Stimulated activated CD8-positive, alpha-beta memory T cell treated with anti-CD3 and anti-CD28 coated beads, Interleukin-4, amount 100 ng/mL, for 48 hours (primary cell): ENCODE data around the gene WDR27.
"Not testable (repeated sequence)": the region's sequence is repeated elsewhere in the genome, so short reads cannot be mapped to it uniquely, and the experiment has no call there.

ENCODE experiments used
- DNase-seq: peaks from one replicate; pipeline ENCODE4 v3.0.0-alpha.2; 2020

Gene WDR27

DNA sequence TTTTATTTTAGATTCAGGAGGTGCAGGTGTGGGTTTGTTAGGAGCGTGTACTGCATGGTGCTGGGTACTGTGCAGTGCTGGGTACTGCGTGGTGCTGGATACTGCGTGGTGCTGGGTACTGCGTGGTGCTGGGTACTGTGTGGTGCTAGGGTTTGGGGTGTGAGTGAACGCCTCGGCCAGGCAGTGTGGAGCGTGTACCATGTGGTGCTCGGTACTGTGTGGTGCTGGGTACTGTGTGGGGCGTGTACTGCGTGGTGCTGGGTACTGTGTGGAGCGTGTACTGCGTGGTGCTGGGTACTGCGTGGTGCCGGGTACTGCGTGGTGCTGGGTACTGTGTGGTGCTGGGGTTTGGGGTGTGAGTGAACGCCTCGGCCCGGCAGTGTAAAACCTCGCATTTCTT is 62.9 kb downstream of the WDR27 start:
- DNase-seq: no peak

DNA sequence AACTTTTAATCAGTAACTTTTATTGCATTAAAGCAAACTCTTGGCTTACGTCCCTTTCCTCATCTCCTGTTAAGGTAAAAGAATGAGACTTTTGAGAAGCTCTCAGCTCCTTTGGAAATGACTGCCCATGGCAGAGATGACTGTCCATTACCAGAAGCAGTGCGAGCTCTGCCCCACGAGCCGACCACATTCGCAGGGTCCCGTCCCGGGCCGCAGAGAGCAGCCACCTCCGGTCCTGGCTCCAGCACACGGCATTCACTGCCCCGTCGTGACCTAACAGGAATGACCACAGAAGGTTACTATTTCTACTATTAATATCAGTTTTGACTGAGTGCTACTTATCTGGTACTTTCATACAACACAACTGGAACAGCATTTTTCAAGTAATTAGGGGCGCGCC is 63.4 kb downstream of the WDR27 start:
- DNase-seq: no peak

DNA sequence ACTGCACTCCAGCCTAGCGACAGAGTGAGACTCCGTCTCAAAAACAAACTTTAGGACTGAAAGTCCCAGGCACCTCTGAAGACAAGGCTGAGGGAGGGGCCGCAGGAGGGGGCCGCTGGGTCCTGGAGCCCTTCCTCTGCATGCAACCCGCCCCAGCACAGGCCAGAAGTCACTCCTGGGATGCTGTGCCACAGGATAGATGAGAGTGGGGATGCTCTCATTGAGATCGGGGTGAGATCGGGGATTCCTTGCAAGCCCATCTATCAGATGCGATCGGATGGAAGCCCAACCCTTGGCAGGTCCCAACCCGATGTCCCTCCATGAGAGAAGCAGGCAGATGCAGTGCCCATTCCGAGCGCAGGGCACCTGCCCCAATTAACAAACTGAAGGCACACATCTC is 66.5 kb downstream of the WDR27 start:
- DNase-seq: no peak

DNA sequence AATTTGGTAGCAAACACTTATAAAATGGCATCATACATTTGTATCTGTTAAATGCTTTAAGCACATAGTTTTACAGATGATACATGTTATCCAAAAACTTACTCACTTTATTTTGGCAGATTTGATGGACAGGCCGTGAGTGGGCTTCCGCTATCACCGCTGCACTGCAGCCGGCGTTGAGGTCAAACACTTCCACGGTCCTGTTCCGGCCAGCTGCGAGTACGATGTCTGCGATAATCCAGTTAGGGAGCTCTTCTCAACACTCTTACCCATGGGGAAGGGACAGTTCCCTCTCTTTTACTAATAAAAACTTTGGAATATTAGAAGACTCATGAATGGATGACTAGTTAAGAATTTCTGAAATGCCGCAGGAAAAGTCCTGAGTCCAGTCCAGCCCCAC is 69.0 kb downstream of the WDR27 start:
- no peak for DNase-seq

DNA sequence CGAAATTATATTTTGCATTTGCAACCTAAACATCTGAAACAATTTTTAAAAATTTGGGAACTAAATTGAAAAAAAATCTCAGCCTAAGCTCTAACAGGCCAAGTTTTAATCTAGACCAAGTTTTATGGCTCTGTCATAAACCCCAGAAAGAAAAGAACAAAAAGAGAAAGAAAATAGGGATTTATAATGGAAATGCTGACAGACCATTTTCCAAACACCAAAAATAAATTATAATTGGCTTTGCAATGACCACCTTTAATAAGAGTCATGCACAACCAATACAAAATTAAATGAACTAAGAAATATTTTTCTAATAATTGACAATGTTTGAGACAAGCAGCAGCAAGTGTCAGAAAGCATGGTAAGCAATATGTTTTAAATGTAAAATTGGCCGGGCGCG is 72.6 kb downstream of the WDR27 start:
- no peak for DNase-seq

DNA sequence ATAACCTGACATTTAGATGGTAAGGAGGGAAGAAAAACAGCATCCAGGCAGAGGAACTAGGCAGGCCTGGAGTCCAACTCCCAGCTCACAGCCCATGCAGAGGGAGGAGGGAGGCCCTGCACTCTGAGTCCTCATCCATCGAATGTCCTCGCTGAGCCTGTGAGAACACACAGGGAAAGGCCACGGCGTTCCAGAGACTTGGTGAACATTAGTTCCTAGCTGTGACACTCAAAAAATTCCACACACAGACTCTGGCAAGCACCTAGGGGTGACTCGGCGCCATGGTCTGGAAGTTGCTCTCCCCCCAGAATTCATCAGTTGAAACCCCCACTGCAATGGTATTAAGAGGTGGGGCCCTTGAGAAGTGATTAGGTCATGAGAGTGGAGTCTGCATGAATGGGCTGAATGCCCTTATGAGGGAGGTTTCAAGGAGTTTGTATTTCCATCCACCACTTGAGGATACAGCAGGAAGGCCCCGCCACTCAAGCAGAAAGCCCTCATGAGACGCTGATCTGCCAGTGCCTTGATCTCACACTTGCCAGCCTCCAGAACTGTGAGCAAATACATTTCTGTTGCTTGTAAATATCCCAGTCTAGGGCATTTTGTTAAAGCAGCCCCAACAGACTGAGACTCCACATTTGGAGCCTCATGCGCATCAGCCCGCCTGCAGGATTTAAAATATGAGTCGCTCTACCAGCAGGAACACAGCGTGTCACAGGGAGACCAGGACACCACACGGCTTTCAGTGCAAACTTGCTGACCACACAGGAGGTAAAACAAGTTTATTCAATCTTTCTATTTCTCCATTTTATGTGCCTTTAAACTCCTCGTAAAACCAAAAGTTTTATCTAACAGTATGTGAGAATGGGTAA is 73.9 kb downstream of the WDR27 start:
- no peak for DNase-seq

DNA sequence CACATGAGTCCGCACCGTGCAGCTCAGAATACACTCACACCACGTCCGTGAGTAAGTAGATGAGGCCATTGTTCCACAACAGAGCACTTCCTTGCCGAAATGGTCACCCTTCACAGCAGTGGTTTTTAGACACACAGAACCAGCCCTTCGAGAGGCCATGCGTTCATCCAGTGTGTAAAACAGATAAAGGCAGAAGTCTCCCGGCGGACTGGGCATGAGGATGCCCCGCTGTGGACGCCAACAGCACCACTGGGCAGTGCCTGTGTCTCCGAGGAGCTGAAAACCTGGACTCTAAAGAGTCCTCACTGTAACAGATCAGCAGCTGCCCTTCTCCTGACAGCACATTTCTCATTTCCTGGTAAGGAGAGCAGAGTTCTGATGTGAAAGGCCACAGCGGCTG is 75.2 kb downstream of the WDR27 start:
- DNase-seq: no peak

DNA sequence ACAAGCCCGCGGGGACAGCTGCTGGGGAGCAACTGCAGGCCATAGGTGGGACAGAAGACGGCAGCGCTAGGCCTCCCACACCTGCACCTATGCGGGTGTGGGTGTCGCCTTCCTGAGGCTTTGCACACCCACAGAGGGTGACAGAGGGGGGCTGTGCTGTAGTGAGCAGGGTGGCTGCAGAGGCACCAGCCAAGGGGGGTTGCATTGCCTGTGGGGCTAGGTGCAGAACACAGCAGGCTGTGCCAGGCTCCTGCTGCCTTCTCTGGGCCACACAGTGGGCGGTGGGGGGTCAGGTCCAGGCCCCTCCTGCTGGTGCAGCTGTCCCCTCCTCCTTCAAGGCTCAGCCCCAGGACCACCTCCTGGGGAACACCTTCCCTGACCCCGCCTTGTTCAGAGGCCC is 75.7 kb downstream of the WDR27 start:
- DNase-seq: no peak

DNA sequence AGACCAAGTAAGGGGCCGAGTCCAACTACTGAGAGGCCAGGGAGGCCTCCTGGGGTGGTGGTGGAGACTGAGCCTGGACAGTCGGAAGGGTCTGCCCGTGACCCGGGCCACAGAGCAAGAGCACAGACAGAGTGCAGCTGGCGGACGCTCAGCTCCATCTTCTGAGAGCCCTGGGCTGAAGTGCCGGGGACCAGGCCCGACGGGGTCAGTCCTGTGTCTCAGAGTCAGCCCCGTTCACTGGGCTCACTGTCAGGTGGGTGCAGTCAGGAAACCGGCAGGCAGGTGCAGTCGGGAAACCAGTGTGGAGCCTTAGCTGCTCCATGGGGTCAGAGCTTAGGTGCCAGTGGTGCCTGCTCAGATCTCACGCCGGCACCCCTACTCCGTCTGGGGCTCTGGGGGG is 76.5 kb downstream of the WDR27 start:
- DNase-seq: no peak

DNA sequence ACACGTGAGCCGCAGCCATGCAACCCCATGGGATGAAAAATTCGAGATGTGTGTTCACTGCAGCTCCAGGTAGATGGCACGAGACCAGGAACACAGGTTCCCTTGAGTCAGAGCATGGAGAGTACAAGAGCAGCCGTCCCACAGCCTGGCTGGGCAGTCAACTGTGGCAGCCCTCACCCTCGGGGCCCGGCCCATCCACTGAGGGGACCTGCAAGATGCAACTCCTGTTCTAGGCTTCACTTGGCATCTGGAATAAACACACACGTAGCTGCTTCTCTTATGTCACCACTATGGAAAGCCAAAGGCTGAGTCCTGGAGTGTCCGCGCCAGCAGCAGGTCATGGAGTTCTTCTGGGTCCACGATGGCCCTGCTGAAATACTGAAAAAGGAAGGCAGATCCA is 77.0 kb downstream of the WDR27 start:
- DNase-seq: no peak

DNA sequence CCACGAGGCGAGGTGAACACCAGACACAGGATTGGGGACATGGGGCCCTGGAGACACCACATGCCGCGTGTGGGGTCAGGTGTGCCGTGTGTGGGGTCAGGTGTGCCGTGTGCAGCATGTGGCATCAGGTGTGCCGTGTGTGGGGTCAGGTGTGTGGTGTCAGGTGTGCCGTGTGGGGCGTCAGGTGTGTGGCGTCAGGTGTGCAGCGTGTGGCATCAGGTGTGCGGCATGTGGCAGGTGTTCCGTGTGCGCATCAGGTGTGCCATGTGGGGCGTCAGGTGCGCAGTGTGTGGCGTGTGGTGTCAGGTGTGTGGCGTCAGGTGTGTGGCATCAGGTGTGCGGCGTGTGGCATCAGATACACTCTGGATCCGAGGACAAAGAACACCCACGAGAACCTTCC is 77.9 kb downstream of the WDR27 start:
- DNase-seq: no peak

DNA sequence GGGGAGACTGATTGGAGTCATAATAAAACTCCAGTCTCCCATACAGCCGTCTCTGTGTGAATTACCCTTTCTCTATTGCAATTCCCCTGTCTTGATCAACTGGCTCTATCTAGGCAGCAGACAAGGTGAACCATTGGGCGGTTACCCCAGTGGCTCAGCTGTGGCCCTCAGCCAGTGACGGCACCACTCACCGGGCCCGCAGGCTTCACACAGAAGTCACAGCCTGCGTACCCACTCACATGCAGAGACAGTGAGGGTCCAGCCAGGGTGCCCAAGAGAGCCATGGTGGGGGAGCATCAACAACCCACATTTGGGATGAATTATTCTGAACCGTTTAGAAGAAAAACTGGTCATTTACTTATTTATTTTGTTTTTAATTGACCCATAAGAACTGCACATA is 78.5 kb downstream of the WDR27 start:
- DNase-seq: no peak

DNA sequence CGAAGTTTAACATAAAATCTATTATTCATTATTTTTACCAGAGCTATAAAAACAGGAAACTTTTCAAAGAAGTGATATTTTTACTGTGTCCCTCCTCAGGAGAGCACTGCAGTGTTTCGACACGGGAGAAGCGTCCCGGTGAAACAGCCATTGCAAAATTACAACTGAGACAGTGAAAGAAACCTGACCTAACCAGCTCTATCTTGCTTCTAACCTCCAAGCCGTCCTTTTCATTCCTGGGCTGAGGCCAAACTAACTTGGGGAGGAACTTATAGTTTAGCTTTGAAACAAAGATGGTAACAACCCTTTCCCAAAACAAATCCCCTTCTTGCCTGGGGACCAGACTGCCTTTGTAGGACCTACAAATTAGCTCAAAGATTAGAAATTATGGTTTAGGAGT is 79.2 kb downstream of the WDR27 start:
- DNase-seq: no peak

DNA sequence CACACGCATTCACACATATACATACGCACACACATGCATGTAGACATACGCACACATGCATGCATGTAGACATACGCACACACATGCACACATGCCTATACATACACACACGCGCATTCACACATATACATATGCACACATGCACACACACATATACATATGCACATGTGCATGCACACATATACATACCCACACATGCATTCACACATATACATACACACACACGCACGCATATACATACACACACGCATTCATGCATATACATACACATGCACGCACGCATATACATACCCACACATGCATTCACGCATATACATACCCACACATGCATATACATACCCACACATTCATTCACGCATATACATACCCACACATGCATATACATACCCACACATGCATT is 80.5 kb downstream of the WDR27 start:
- DNase-seq: no peak

DNA sequence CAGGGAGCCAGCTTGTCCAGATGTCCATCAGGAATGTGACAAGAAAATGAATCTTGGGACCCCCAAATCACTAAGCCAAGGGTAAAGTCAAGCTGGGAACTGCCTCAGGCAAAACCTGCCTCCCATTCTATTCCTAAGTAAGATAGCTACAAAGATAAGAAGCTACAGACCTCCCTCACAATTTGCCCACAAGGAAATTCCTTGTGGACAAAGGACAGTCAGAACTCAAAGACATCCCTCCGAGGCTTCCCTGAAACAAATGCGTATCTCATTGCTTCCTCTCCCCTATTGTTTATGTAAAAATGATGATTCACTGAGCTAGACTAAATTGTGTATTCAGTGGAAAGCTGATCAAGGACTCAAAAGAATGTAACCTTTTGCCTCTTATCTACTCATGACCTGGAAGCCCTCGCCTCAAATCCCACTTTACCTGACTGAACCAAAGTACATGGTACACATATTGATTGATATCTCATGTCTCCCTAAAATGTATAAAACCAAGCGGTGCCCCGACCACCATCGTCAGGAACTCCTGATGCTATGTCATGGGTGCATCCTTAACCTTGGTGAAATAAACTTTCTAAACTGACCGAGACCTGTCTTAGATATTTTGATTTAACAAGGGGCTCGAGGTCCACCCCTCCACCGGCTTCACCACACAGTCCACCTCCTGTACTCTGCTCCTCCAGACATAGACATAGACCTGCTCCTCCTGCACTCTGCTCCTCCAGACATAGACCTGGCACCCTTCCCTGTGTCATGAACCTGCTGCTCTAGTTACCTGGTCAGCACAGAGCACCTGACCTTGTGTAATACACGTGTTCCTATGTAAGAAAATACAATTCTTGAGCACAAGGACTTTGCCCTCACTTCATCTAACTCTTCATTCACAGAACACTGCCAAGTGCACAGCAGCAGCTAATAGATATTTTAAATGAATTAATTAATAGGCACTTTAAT is 81.4 kb downstream of the WDR27 start:
- DNase-seq: no peak

DNA sequence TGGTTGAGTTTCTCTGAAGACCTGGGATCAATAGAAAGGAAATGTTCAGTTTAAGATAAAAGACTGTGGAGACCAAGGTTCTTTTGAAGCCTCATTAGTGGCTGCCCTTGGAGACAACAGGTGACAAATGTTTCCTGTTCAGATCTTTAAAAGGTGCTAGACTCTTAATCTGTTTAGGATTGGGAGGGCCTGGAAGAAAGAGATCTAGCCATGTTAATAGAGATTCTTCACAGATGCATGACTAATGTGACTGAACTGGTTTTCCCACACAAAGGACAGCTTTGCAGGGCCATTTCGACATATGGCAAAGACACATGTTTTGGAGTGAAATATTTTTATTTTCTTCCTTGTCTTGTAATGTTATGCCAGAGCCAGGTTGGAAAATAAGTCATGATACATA is 82.2 kb downstream of the WDR27 start:
- DNase-seq: no peak

DNA sequence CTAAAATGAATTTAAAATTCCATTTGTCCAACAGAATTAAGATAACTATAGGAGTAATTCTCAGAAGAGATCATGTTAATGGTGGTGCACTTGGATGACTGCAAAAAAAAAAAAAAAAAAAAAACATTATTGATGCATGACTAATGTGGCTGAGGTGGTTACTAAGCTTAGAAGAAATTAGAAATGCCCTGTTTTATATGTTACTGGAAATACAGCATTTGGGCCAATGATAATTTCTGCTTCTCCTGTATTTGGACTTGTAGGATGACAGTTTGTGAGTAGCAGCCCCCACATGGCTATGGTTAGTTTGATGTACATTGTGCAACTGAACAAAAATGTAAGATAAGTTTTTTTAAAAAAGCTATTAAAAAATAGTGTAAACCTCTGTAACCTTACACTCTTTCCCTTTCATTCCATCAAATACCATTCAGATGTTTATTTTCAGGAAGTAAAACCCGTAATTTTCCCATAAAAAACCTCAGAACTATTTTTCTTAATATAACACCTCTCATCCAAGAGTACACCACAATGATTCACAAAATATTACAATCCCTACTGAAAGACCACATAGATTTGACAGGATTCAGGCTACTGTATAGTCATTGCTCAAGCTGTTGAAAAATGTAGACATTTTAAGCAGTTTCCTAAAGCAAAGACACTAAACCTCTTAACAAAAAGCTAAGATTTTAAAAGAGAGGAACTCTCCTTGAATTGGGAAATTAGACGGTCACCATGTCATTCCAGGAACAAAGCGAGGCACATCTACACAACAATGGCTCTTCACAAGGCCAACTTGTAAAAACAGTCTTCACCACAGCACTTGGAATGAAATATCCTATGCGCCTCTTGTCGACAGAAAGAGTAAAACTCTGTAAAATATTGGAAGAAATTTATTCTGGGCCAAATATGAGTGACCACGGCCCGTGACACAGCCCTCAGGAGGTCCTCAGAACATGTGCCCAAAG is 83.0 kb downstream of the WDR27 start:
- no peak for DNase-seq

DNA sequence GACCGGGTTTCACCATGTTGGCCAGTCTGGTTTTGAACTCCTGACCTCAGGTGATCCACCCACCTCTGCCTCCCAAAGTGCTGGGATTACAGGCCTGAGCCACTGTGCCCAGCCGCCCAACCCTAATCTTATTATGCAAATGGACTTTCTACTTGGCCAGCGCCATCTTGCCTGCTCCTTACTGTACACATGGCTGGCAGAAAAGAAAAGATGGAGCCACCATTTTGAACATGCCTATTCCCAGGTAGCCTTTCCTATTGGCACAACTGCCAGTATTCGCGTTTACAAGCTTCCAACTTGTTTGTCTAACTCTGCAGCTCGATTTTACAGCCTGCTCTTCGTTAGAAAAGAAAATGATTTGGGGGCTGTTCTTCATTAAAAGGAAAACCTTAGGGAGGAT is 84.3 kb downstream of the WDR27 start:
- no peak for DNase-seq

DNA sequence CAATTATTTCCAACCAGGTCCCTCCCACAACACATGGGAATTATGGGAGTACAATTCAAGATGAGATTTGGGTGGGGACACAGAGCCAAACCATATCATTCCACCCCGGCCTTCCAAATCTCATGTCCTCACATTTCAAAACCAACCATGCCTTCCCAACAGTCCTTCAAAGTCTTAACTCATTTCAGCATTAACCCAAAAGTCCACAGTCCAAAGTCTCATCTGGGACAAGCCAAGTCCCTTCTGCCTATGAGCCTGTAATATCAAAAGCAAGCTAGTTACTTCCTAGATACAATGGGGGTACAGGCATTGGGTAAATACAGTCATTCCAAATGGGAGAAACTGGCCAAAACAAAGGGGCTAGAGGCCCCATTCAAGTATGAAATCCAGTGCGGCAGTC is 93.2 kb downstream of the WDR27 start:
- not testable (repeated sequence) for DNase-seq

DNA sequence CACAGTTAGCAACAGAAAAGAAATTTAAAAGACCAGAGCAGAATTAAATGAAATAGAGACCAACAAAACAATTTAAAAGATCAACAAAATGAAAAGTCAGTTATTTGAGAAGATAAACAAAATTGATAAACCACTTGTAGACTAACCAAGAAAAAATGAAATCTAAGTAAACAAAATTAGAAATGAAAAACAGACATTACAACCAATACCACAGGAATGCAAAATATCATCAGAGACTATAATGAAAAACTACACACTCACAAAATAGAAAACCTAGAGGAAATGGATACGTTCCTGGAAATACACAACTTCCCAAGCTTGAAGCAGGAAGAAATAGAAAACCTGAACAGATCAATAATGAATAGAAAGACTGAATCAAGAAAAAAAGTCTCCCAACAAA is 97.8 kb downstream of the WDR27 start:
- DNase-seq: no peak

DNA sequence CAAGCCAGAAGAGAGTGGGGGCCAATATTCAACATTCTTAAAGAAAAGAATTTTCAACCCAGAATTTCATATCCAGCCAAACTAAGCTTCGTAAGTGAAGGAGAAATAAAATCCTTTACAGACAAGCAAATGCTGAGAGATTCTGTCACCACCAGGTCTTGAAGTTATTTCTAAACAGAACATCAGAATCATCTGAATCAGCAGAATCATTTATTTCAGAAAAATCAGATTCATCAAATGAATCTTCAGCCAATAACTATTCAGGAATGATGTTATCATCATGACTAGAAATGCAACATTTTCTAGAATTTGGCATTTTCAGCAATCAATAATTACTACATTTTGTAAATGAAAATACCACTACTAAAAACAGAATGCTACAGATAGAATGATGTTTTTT is 100.7 kb downstream of the WDR27 start:
- DNase-seq: not testable (repeated sequence)

DNA sequence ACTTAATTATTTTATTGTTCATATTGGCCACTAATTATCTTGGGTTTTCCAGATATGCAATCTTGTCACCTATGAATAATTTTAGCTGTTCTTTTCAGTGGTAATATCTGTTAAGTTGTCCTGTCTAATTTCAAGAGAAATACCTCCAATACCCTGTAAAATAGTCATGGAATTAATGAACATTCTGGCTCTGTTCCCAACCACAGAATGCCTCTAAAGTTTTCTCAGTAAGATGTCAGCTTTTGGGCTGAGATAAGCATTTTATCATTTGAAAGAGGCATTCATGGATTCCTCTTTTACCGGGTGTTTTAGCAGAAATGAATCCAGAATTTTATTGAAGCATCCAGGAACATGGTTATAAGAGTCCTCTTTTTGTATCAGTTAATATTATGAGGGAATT is 109.3 kb downstream of the WDR27 start:
- DNase-seq: no peak

DNA sequence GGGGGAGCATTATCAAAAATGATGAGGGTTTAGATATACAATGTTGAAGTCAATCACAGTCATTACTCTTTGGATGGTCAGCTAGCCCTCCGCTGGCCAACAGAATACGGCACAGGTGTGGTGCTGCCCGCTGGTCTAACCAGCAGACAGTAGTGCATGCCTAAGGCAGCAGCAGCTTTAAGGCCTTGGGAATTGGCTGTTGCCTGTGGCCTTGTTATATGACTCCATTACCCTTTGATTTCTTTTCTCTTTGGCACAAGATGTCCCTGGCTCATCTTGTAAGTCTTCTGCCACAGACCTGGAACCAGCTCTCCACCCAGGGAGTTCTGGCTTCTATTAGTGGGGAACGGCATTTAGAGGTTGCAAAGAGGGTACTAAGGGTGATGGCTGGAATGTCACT is 110.2 kb downstream of the WDR27 start:
- no peak for DNase-seq
